Measurements from ENCODE around the gene PKNOX2. TPM values are rescaled to one million over a fixed set of nuclear protein-coding genes. Genes with fewer than 3 reads are reported as not detected.

PKNOX2 gene
- total and polyA plus RNA-seq, 10 of the 15 experiments (the other 5 are each of a cell fraction or from before 2014, with no cell fraction given), result not detected

DNA sequence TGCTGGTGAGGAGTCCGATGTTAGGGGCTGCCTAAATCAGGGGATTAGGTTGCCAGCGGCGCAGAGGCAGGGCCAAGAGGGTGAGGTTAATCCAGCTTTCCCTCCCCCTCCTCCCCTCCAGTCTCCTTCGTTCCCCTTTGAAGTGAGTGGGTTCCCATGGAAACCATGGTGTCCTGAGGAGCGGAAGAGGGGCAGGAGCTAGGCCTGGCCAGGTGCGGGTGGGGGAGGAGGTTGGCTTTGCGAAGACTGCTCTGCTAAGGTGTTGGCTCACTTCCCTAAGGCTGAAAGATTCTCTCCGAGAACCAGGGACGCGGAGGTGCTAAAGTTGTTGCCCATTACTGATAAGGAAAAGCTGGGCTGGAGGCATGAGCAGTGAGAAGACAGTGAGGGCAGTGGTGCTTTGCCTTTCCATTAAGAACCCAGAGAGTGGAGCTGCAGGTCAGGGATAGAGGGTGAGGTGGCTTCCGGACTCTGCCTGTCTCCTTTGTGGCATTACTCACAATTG lies 206.9 kb downstream of the PKNOX2 start:
- DNase-seq (ENCODE audit: low read depth, low spot score), result no peak
- H2AFZ ChIP-seq (ENCODE audit: control insufficient read depth, low read depth, low read length), result no peak overlapping the region
- no peak overlapping the region for H3K4me2 ChIP-seq (ENCODE audit: control insufficient read depth, insufficient read depth)
- ATAC-seq, result no peak
- H3K9ac ChIP-seq (ENCODE audit: control insufficient read depth, insufficient read depth, low read length), result no peak overlapping the region
- H3K27ac ChIP-seq (ENCODE audit: control insufficient read depth, insufficient read depth), result no peak overlapping the region
- H4K20me1 ChIP-seq (ENCODE audit: control insufficient read depth, insufficient read depth), result no peaks in the 10 kb centered on the region
- ChIA-PET CTCF (interaction anchor here (1.3 to 6.5 kb wide), 6 partner anchors 16 to 299 kb away, joined by 3 to 108 read pairs (median 25); no protein-coding TSS in a partner anchor), RAD21 (ENCODE audit: unreplicated experiment) (interaction anchor here (2.6 to 7.8 kb wide), 4 partner anchors 11 to 32 kb away, joined by 15 to 343 read pairs (median 28); no protein-coding TSS in a partner anchor), POLR2A (interaction anchor here (1.2 to 7.1 kb wide), 4 partner anchors 8 to 31 kb away, joined by 3 to 121 read pairs (median 61); no protein-coding TSS in a partner anchor), SMC1A (ENCODE audit: uncharacterized antibody, unreplicated experiment) (interaction anchor here (0.5 to 6.8 kb wide), 5 partner anchors 11 to 199 kb away, joined by 3 to 250 read pairs (median 33); no protein-coding TSS in a partner anchor)
- H3K4me3 ChIP-seq, result no peak overlapping the region
- no peaks in the 10 kb centered on the region for H3K79me2 ChIP-seq (ENCODE audit: control insufficient read depth, insufficient read depth, low read length)
- no peaks in the 10 kb centered on the region for H3K9me3 ChIP-seq (replicated peaks; ENCODE audit: control insufficient read depth, insufficient read depth, low read length)
- no peaks in the 10 kb centered on the region for H3K4me1 ChIP-seq (ENCODE audit: control insufficient read depth, insufficient read depth, low read length)
- no peaks in the 10 kb centered on the region for H3K36me3 ChIP-seq (ENCODE audit: control insufficient read depth in 2 of 2, insufficient read depth in 2 of 2, low read length in 1 of 2)
- TF ChIP-seq SIX5 (IDR thresholded peaks at IDR 0.05; ENCODE audit: low read depth, low read length, severe bottlenecking), result no peak
- TF ChIP-seq ZBED1 (IDR thresholded peaks at IDR 0.05; ENCODE audit: borderline replicate concordance), result no peak
- TF ChIP-seq BMI1 (IDR thresholded peaks at IDR 0.05; ENCODE audit: borderline replicate concordance), result peak; percentile 53; the same call in 1 of the 2 replicates
- TF ChIP-seq STAT3 (IDR thresholded peaks at IDR 0.05; ENCODE audit: low read depth, low read length), result no peak
- TF ChIP-seq, protein P1, sequence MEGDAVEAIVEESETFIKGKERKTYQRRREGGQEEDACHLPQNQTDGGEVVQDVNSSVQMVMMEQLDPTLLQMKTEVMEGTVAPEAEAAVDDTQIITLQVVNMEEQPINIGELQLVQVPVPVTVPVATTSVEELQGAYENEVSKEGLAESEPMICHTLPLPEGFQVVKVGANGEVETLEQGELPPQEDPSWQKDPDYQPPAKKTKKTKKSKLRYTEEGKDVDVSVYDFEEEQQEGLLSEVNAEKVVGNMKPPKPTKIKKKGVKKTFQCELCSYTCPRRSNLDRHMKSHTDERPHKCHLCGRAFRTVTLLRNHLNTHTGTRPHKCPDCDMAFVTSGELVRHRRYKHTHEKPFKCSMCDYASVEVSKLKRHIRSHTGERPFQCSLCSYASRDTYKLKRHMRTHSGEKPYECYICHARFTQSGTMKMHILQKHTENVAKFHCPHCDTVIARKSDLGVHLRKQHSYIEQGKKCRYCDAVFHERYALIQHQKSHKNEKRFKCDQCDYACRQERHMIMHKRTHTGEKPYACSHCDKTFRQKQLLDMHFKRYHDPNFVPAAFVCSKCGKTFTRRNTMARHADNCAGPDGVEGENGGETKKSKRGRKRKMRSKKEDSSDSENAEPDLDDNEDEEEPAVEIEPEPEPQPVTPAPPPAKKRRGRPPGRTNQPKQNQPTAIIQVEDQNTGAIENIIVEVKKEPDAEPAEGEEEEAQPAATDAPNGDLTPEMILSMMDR (IDR thresholded peaks at IDR 0.05 in 2 of 3, conservative IDR thresholded peaks at IDR 0.05 in 1 of 3; ENCODE audit: control insufficient read depth in 2 of 3, extremely low read depth in 1 of 3, insufficient read depth in 1 of 3, low read depth in 3 of 3, low read length in 3 of 3), result peak in 1 of 3 experiments; percentile 6; a peak in 1 of 6 replicates
- TF ChIP-seq, protein P2, sequence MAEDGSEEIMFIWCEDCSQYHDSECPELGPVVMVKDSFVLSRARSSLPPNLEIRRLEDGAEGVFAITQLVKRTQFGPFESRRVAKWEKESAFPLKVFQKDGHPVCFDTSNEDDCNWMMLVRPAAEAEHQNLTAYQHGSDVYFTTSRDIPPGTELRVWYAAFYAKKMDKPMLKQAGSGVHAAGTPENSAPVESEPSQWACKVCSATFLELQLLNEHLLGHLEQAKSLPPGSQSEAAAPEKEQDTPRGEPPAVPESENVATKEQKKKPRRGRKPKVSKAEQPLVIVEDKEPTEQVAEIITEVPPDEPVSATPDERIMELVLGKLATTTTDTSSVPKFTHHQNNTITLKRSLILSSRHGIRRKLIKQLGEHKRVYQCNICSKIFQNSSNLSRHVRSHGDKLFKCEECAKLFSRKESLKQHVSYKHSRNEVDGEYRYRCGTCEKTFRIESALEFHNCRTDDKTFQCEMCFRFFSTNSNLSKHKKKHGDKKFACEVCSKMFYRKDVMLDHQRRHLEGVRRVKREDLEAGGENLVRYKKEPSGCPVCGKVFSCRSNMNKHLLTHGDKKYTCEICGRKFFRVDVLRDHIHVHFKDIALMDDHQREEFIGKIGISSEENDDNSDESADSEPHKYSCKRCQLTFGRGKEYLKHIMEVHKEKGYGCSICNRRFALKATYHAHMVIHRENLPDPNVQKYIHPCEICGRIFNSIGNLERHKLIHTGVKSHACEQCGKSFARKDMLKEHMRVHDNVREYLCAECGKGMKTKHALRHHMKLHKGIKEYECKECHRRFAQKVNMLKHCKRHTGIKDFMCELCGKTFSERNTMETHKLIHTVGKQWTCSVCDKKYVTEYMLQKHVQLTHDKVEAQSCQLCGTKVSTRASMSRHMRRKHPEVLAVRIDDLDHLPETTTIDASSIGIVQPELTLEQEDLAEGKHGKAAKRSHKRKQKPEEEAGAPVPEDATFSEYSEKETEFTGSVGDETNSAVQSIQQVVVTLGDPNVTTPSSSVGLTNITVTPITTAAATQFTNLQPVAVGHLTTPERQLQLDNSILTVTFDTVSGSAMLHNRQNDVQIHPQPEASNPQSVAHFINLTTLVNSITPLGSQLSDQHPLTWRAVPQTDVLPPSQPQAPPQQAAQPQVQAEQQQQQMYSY (CRISPR knock-in tag; IDR thresholded peaks at IDR 0.05), result no peak
- TF ChIP-seq NFIC (IDR thresholded peaks at IDR 0.05; ENCODE audit: low read depth, low read length), result no peak
- TF ChIP-seq SIN3A (IDR thresholded peaks at IDR 0.05; ENCODE audit: low read depth, low read length), result no peak
- no peak for TF ChIP-seq HDAC6 (IDR thresholded peaks at IDR 0.05; ENCODE audit: unreplicated experiment)
- TF ChIP-seq ZSCAN29 (IDR thresholded peaks at IDR 0.05), result no peak
- BruUV-seq (replicated peaks), result no TSS peak
- H3K27me3 ChIP-seq (replicated peaks in 1 of 2; ENCODE audit: control insufficient read depth in 2 of 2, insufficient read depth in 2 of 2, low read length in 1 of 2), result peaks cover 1 to 4% of the 10 kb centered on the region in 2 experiments; a peak in 2 of 4 replicates
- no peak for FAIRE-seq
- 44% methylated on average over 11 of the region's 11 CpGs for WGBS (ENCODE audit: insufficient coverage, insufficient replicate concordance, low lambda C conversion rate, missing lambda C conversion rate)
- in situ Hi-C loops (cut with MboI), result no loop called here
- intact Hi-C loops (cut with micrococcal nuclease; ENCODE audit: unreplicated experiment), result no loop called here

Measured in GM12878 (cell line).